Brain microvascular endothelial cell (primary cell): ENCODE results near the gene GRK1.

Experiments
- DNase-seq: peaks from one replicate; pipeline ENCODE4 v3.0.0-alpha.2; 2020
- H3K27ac ChIP-seq: fragments of 250-450 bp; sonication (Bioruptor Pico); 2 replicates; pipeline ENCODE4 v1.5.1; 2020; ENCODE audit warnings: mild to moderate bottlenecking, moderate library complexity
- H3K27me3 ChIP-seq: fragments of 250-450 bp; sonication (Bioruptor Pico); replicated peaks from 2 replicates; pipeline ENCODE4 v1.5.1; 2020; ENCODE audit warnings: mild to moderate bottlenecking
- H3K36me3 ChIP-seq: fragments of 250-450 bp; sonication (Bioruptor Pico); replicated peaks from 2 replicates; pipeline ENCODE4 v1.5.1; 2020; ENCODE audit warnings: mild to moderate bottlenecking
- H3K4me3 ChIP-seq: 2 replicates; pipeline ENCODE4 v1.5.1; 2011; ENCODE audit warnings: low read depth, mild to moderate bottlenecking, control low read depth, low read length, moderate library complexity
- CTCF ChIP-seq: IDR thresholded peaks from 2 replicates; pipeline ENCODE4 v1.5.1; 2011; ENCODE audit warnings: low read depth, mild to moderate bottlenecking, moderate library complexity, low read length, control low read depth, inconsistent platforms; ENCODE audit errors: missing control alignments
- in situ Hi-C: cut with HindIII; loops from 2 replicates; pipeline ENCODE4 v1.10.0; 2017; ENCODE audit warnings: low sequenced_read_pairs, low pct_ligation_motif_present

GRK1 gene

GRCh38 chr13:113654175-113654560 is 12.9 kb upstream of the GRK1 start:
- no peak overlapping the region for H3K4me3 ChIP-seq
- no peak overlapping the region for H3K27ac ChIP-seq
- in situ Hi-C loops, result no loop called here
- no peak for DNase-seq
- no peak for TF ChIP-seq CTCF
- H3K36me3 ChIP-seq, result no peaks in the 10 kb centered on the region
- no peaks in the 10 kb centered on the region for H3K27me3 ChIP-seq

- no peaks in the 10 kb centered on the region for H3K36me3 ChIP-seq
- DNase-seq, result no peak
- in situ Hi-C loops, result no loop called here
- no peak overlapping the region for H3K27ac ChIP-seq
- no peak for TF ChIP-seq CTCF
- no peaks in the 10 kb centered on the region for H3K27me3 ChIP-seq
- no peak overlapping the region for H3K4me3 ChIP-seq
These were observed 12.3 kb upstream of the GRK1 start for GRCh38 chr13:113654591-113655345.

- H3K27me3 ChIP-seq, result no peaks in the 10 kb centered on the region
- no peak overlapping the region for H3K27ac ChIP-seq
- no peak for TF ChIP-seq CTCF
- DNase-seq, result no peak
- no peak overlapping the region for H3K4me3 ChIP-seq
- no peaks in the 10 kb centered on the region for H3K36me3 ChIP-seq
- in situ Hi-C loops, result no loop called here
These were observed 11.5 kb upstream of the GRK1 start for GRCh38 chr13:113655346-113656002.

GRCh38 chr13:113656003-113656588 is 10.9 kb upstream of the GRK1 start:
- Histone ChIP-seq H3K4me3 (no peak overlapping the region), H3K27ac (no peak overlapping the region), H3K27me3 (no peaks in the 10 kb centered on the region), H3K36me3 (no peaks in the 10 kb centered on the region)
- in situ Hi-C loops, result no loop called here
- DNase-seq, result no peak
- no peak for TF ChIP-seq CTCF

GRCh38 chr13:113656831-113657671 is 10.0 kb upstream of the GRK1 start:
- DNase-seq, result no peak
- in situ Hi-C loops, result no loop called here

More at GRCh38 chr13:113656831-113657671, 10.0 kb upstream of the GRK1 start:
- no peak for TF ChIP-seq CTCF
- Histone ChIP-seq H3K27ac (no peak overlapping the region), H3K27me3 (no peaks in the 10 kb centered on the region), H3K4me3 (no peak overlapping the region), H3K36me3 (no peaks in the 10 kb centered on the region)
